Stimulated activated effector memory CD8-positive, alpha-beta T cell treated with anti-CD3 and anti-CD28 coated beads, Interleukin-12 subunit alpha, Interleukin-12 subunit beta, amount 100 ng/mL, for 72 hours (primary cell): ENCODE data around the gene NCCRP1.

Experiments
- ATAC-seq: fragments of 150-1000 bp; cut with Tn5 transposase; 2 replicates; pipeline ENCODE4 v1.10.0; 2021
- DNase-seq, 2 donors: peaks; one replicate each; pipeline ENCODE4 v3.0.0; 2021 to 2022; ENCODE audit warnings: low spot score in 2 of 2
- H3K27ac Mint-ChIP-seq: one replicate; pipeline ENCODE4 v1.8.0; 2022; ENCODE audit warnings: mild to moderate bottlenecking, mixed read lengths
- H3K36me3 Mint-ChIP-seq: one replicate; pipeline ENCODE4 v1.8.0; 2022; ENCODE audit warnings: mild to moderate bottlenecking, mixed read lengths
- H3K4me1 Mint-ChIP-seq: one replicate; pipeline ENCODE4 v1.8.0; 2022; ENCODE audit warnings: mixed read lengths
- H3K4me3 Mint-ChIP-seq: one replicate; pipeline ENCODE4 v1.8.0; 2022; ENCODE audit warnings: mild to moderate bottlenecking, mixed read lengths
- H3K9me3 Mint-ChIP-seq: one replicate; pipeline ENCODE4 v1.8.0; 2022; ENCODE audit warnings: mixed read lengths

The NCCRP1 gene

DNA sequence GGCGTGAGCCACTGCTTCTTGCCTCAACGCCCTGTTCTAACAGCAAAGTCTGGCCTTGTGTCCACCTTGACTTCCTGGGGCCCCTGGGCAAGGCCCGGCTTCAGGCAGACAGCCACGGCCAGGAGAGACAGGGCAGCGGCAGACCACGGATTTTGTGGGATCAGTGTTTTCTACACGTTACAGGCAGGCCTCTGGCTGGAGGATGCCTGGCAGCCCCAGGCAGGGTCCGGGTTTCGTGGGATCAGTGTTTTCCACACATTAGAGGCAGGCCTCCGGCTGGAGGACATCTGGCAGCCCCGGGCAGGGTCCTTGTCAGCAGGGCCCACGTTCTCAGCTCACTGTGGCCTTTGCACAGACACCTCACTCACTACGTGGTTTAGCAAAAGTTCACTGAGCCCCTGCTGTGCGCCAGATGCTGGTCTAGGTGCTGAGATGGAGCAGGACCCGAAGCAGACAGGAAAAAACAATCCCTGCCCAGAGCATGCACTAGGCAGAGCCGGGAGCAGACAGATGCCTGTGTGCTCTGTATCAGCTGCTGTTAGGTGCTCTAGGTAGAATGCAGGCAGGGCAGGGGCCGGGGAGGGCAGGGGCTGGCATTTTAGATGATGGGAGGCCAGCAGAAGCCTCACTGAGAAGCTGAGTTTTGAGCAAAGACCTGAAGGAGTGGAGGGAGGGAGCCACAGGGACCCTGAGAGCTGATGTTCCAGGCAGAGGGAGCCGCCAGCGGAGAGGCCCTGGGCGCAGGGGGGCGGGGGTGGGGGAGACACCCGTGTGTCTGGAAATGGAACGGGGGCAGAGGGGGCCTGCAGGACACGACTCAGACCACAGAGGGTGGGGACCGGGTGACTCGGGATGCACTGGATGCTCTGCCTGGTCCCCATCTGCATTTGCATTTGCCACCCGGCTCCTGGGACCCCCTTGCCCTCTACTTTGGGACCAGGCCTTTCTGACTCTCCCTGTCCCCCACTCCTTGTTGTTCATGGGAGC is 25.0 kb upstream of the NCCRP1 start:
- H3K36me3 Mint-ChIP-seq: peaks cover 7% of the 10 kb centered on the region
- H3K27ac Mint-ChIP-seq: no peak overlapping the region
- no peaks in the 10 kb centered on the region for H3K9me3 Mint-ChIP-seq
- peaks cover 6% of the 10 kb centered on the region for H3K4me1 Mint-ChIP-seq
- ATAC-seq (no peak), DNase-seq (no peak)
- H3K4me3 Mint-ChIP-seq: no peak overlapping the region

DNA sequence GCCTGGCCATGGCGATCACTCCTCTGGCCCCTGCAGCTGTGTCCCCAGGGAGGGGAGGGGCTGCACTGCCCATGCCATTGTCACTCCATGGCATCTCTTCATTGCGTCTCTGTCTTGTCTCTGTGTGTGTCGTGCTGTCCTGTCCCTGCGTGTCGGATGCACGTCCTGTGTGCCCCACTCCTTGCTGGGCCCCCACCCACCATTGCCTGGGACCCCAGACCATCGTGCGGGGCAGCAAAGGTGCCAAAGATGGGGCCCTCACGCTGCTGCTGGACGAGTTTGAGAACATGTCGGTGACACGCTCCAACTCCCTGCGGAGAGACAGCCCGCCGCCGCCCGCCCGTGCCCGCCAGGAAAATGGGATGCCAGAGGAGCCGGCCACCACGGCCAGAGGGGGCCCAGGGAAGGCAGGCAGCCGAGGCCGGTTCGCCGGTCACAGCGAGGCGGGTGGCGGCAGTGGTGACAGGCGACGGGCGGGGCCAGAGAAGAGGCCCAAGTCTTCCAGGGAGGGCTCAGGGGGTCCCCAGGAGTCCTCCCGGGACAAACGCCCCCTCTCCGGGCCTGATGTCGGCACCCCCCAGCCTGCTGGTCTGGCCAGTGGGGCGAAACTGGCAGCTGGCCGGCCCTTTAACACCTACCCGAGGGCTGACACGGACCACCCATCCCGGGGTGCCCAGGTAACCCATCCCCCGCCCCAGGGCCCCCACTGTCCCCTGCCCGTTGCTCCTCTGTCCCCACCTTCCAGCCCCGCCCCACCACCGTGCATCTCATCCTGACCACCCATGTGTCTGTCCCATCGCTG is 23.9 kb upstream of the NCCRP1 start:
- peaks cover 7% of the 10 kb centered on the region for H3K36me3 Mint-ChIP-seq
- no peak overlapping the region for H3K27ac Mint-ChIP-seq
- DNase-seq (no peak), ATAC-seq (no peak)
- peaks cover 6% of the 10 kb centered on the region for H3K4me1 Mint-ChIP-seq
- no peak overlapping the region for H3K4me3 Mint-ChIP-seq
- no peaks in the 10 kb centered on the region for H3K9me3 Mint-ChIP-seq

DNA sequence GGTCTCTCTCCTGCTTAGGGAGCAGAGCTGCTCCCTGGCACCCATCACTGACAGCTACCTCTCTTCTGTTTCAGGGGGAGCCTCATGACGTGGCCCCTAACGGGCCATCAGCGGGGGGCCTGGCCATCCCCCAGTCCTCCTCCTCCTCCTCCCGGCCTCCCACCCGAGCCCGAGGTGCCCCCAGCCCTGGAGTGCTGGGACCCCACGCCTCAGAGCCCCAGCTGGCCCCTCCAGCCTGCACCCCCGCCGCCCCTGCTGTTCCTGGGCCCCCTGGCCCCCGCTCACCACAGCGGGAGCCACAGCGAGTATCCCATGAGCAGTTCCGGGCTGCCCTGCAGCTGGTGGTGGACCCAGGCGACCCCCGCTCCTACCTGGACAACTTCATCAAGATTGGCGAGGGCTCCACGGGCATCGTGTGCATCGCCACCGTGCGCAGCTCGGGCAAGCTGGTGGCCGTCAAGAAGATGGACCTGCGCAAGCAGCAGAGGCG is 23.2 kb upstream of the NCCRP1 start:
- no peak for ATAC-seq
- Mint-ChIP-seq H3K27ac (no peak overlapping the region), H3K9me3 (no peaks in the 10 kb centered on the region), H3K36me3 (peaks cover 7% of the 10 kb centered on the region), H3K4me1 (peaks cover 6% of the 10 kb centered on the region), H3K4me3 (no peak overlapping the region)
- no peak for DNase-seq

DNA sequence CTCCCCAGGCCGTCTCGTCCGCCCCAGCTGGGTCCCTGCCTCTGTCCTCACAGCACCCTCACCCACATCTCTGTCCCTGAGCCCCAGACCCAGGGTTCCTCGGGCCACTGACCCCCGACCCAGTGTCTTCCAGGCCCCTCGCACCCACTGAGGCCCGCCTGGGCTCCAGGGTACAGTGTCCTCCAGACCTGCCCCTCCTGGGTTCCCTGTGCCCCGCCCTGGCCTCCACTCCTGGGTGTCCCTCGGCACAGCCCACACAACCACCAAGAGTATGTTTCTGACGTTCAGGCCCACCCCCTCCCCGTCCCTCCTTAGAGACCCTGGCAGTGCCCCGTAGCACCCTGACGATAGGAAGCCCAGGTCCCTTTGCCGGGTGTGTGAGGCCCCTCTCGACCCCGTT is 22.6 kb upstream of the NCCRP1 start:
- Mint-ChIP-seq H3K36me3 (peaks cover 12% of the 10 kb centered on the region), H3K4me1 (peaks cover under 1% of the 10 kb centered on the region), H3K4me3 (no peak overlapping the region), H3K9me3 (no peaks in the 10 kb centered on the region), H3K27ac (no peak overlapping the region)
- no peak for ATAC-seq
- DNase-seq: no peak

DNA sequence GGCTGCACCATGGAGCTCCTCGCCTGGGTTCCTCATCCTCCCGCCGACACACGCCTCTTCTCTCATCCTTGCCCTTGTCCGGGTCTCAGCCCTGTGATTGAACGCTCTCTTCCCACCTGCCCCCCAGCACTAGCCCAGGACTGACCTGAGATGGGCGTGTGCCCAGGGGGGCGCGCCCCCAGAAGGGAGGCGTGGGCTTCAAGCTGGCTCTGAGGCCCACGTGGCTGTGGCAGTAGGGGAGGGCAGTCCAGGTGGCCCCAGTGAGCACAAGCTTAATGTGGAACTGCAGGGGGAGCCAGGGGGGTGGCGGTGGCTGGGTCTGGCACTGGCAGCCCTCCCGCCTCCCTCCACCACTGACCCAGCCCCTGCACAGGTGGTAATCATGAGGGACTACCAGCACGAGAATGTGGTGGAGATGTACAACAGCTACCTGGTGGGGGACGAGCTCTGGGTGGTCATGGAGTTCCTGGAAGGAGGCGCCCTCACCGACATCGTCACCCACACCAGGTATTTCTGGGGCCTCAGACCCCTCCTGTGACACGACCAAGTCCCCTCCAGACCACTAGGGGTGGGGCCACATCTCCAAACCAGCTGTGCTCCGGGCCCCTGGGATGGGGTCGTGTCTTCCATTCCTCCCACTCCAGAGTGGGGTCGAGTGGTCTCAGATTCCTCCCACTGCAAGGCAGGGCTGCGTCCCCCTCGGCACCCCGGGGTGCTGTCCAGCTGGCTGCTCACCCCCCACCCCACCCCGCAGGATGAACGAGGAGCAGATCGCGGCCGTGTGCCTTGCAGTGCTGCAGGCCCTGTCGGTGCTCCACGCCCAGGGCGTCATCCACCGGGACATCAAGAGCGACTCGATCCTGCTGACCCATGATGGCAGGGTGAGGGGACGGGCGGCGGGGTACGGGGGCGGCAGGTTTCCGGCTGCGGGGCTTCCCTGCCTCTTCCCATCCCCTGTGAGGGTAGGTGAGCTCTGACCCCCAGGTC is 21.9 kb upstream of the NCCRP1 start:
- DNase-seq (no peak), ATAC-seq (no peak)
- no peaks in the 10 kb centered on the region for H3K9me3 Mint-ChIP-seq
- H3K4me3 Mint-ChIP-seq: no peak overlapping the region
- H3K27ac Mint-ChIP-seq: no peak overlapping the region
- H3K36me3 Mint-ChIP-seq: peaks cover 10% of the 10 kb centered on the region
- no peaks in the 10 kb centered on the region for H3K4me1 Mint-ChIP-seq

DNA sequence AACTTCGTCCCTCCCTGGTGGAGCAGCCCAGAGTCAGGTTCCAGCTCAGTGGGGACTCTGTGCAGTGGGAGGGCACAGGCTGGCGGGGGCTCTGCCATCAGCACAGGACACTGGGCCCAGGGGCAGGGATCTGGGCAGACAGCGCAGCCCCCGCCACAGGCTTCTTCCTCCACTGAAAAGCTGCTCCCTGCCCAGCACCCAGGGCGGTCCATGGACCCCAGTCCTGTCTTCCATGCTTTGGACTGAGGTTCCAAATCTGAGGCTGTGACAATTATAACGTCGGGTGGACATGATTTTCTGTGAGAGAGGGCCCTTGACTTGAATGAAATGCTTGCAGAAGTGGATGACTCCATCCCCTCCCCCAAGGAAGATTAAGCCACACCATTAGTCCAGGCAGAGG is 21.2 kb upstream of the NCCRP1 start:
- H3K9me3 Mint-ChIP-seq: no peaks in the 10 kb centered on the region
- peaks cover 5% of the 10 kb centered on the region for H3K36me3 Mint-ChIP-seq
- H3K4me1 Mint-ChIP-seq: no peaks in the 10 kb centered on the region
- DNase-seq: no peak
- H3K4me3 Mint-ChIP-seq: no peak overlapping the region
- ATAC-seq: no peak
- no peak overlapping the region for H3K27ac Mint-ChIP-seq

DNA sequence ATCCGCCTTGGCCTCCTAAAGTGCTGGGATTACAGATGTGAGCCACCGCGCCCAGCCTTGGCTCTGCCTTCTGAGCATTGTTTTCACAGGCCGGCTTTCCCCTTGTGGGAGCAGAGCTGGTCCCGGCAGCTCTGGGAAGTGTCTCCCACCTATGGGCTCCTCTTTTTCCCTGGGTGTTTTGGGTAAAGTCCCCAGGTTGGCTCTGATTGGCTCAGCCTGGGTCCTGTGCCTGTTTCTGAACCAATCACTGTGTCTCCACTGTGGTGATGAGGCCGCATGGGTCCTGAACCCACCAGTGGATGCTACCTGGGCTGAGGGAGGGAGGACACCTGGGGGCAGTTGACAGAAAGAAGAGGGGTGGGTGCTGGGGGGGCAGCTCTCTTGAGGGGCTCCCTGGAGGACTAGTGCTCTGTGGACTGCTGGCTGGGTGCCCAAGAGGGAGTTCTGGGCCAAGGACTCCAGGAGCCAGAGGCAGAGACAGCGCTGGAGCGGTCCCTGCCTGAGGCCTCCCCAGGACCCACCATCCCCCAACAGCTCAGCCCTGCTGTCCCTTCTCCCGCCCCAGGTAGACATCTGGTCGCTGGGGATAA is 19.6 kb upstream of the NCCRP1 start:
- no peak for ATAC-seq

DNA sequence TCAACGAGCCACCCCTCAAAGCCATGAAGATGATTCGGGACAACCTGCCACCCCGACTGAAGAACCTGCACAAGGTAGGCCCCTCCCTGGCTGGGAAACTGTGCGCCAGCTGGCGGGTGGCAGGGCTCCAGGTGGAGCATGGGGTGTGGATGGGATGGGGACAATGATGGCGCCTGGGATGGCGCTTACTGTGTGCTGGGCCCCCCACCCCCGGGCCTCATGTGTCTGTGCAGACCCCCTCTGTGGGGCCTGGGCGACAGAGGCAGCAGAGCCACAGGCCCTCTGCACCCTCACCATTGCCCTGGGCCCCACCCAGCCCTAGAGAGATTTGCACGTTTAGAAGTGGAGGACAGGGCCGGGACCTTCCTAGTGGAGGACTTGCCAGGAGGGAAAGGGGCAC is 19.0 kb upstream of the NCCRP1 start:
- Mint-ChIP-seq H3K4me3 (no peak overlapping the region), H3K9me3 (no peaks in the 10 kb centered on the region), H3K36me3 (peaks cover 5% of the 10 kb centered on the region), H3K4me1 (no peaks in the 10 kb centered on the region), H3K27ac (no peak overlapping the region)
- DNase-seq (no peak), ATAC-seq (no peak)

More for the DNA sequence above, 19.6 kb upstream of the NCCRP1 start:
- peaks cover 5% of the 10 kb centered on the region for H3K36me3 Mint-ChIP-seq
- no peak overlapping the region for H3K27ac Mint-ChIP-seq
- no peak overlapping the region for H3K4me3 Mint-ChIP-seq
- no peaks in the 10 kb centered on the region for H3K4me1 Mint-ChIP-seq
- no peak for DNase-seq
- H3K9me3 Mint-ChIP-seq: no peaks in the 10 kb centered on the region

DNA sequence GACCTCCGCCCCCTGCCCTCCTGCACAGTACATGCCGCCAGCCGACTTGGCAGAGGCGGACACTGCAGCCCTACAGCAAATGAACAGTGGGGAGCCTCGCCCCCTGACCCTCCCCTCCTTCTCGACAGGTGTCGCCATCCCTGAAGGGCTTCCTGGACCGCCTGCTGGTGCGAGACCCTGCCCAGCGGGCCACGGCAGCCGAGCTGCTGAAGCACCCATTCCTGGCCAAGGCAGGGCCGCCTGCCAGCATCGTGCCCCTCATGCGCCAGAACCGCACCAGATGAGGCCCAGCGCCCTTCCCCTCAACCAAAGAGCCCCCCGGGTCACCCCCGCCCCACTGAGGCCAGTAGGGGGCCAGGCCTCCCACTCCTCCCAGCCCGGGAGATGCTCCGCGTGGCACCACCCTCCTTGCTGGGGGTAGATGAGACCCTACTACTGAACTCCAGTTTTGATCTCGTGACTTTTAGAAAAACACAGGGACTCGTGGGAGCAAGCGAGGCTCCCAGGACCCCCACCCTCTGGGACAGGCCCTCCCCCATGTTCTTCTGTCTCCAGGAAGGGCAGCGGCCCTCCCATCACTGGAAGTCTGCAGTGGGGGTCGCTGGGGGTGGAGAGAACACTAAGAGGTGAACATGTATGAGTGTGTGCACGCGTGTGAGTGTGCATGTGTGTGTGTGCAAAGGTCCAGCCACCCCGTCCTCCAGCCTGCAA is 18.3 kb upstream of the NCCRP1 start:
- Mint-ChIP-seq H3K4me1 (no peaks in the 10 kb centered on the region), H3K9me3 (no peaks in the 10 kb centered on the region), H3K4me3 (no peak overlapping the region), H3K36me3 (peaks cover 5% of the 10 kb centered on the region), H3K27ac (no peak overlapping the region)
- no peak for ATAC-seq
- DNase-seq: no peak

DNA sequence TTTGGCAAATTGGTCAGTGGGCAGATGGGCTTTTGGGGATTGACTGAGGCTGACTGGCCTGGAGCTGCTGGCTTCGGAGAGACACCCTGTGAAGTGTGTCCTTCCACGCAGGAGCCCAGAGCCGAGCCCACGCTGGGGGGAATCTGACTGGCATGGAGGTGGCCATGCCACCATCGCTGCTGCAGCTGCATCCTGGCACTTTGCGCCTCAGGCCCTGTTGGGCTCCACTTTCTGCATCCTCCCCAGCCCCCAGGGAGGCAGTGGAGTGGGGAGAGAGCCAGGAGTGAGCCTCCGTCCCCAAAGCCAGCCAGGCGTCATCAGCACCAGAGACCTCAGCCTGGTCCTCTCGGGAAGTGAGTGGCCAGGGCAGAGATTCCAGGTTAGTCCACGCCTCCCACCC is 17.0 kb upstream of the NCCRP1 start:
- no peak for DNase-seq
- Mint-ChIP-seq H3K4me1 (no peaks in the 10 kb centered on the region), H3K4me3 (no peak overlapping the region), H3K36me3 (peaks cover 5% of the 10 kb centered on the region), H3K27ac (no peak overlapping the region), H3K9me3 (no peaks in the 10 kb centered on the region)
- no peak for ATAC-seq

DNA sequence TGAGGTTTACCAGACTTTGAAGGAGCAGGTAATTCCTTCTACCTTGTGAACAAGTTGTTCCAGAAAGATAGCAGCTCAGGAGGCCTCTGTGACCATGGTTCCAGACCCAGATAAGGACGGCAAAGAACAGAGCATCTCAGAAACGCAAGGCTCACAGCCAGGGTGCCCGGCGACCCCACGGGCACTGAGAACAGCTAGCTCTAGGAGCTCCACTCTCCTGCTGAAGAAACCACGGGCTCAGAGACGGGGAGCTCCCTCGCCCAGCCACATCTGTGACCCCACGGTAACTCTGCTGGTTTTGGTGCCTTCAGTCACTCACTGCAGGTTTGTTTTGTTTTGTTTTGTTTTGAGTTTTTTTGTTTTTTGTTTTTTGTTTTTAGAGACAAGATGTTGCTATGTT is 16.0 kb upstream of the NCCRP1 start:
- Mint-ChIP-seq H3K27ac (no peak overlapping the region), H3K4me1 (no peaks in the 10 kb centered on the region), H3K9me3 (no peaks in the 10 kb centered on the region), H3K36me3 (peaks cover 5% of the 10 kb centered on the region), H3K4me3 (no peak overlapping the region)
- ATAC-seq (no peak), DNase-seq (no peak)

DNA sequence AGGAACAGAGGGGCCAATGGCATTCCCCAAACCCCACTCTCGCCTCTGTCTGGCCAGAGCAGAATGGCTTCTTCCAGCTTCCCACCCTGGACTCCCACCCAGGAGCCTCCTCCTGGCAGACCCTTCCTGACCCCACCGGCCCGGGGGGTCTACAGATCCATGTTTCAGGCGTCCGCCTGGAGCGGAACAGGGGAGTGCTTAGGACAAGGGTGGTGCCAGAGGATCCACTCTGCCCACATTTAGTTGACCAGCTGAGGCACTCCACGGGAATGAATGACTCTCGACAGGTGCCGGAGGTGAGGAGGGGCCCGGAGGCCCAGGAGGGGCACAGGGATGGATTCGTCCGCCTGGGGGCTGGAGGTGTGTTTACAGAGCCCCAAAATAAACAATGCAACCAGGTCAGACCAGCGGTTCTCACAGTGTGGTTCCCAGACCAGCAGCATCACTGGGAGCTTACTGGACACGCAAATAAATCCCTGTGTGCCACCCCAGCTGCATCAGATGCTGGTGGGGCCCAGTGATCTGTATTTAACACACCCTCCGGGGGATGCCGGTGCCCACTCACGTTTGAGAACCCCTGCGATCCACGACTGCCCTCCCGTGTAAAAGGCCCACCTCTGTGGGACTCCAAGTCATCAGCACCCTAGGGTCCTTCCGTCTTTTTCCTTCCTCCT is 15.1 kb upstream of the NCCRP1 start:
- Mint-ChIP-seq H3K36me3 (peaks cover 5% of the 10 kb centered on the region), H3K4me3 (no peak overlapping the region), H3K27ac (no peak overlapping the region), H3K9me3 (no peaks in the 10 kb centered on the region), H3K4me1 (no peaks in the 10 kb centered on the region)
- no peak for DNase-seq
- ATAC-seq: no peak

DNA sequence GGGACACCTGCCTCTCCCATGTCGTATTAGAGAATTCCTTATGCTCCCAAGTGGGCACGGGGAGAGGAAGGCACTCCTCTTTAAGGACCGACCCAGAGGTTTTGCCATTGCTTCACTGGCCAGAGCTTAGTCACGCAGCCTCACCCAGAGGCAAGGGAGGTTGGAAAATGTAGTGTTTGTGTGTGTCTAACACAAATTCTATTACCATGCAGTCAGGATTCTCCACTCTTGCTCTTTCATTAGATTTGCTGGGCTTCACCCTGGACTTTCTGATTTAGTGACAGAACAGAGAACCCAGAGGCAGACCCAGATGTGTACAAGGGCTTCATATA is 14.6 kb upstream of the NCCRP1 start:
- Mint-ChIP-seq H3K36me3 (peaks cover 5% of the 10 kb centered on the region), H3K4me3 (no peak overlapping the region), H3K27ac (no peak overlapping the region), H3K4me1 (no peaks in the 10 kb centered on the region), H3K9me3 (no peaks in the 10 kb centered on the region)
- no peak for DNase-seq
- ATAC-seq: no peak

DNA sequence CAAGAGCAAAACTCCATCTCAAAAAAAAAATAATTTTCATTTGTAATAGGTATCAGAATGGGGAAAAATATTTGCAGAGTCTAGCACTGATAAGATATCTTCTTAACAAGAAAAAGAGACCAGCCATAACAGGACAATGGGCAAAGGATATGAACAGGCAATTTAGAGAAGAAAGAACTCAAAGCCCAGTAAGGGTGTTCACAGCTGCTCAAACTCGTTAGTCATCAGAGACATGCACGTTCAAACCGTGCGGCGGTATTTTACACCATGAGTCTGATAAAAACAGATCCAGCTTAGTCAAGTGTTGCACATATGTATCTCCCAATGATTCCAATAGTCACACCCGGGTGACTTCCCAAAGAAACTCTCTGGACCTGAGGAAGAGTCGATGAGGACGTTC is 13.7 kb upstream of the NCCRP1 start:
- Mint-ChIP-seq H3K4me3 (no peak overlapping the region), H3K27ac (no peak overlapping the region), H3K36me3 (peaks cover 5% of the 10 kb centered on the region), H3K9me3 (no peaks in the 10 kb centered on the region), H3K4me1 (no peaks in the 10 kb centered on the region)
- ATAC-seq: no peak
- no peak for DNase-seq
